ENCODE results near the gene VWDE. TPM values are rescaled to one million over a fixed set of nuclear protein-coding genes. Genes with fewer than 3 reads are reported as not detected.

VWDE gene
- total RNA-seq, 1 donor from 2014 or later = 0.77 TPM

DNA sequence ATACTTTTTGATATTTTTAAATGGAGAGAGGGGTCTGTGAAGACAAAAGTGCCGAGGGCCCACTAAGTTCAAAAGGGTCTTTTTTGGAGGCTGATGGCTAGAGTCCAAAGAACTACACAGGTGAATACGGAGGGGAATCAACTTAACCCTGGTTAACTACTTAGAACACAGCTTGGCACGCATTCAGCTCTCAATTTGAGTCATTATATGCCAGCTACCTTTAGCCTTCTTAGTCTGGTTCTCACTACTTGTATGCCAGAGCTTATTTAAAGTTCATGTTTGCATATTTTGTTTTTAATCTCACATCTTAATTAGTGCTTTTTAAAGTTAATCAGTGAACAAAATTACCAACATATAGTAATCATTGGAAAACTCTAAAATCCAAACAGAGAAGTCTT lies 80.8 kb downstream of the VWDE start:
- no peaks in the 10 kb centered on the region for H3K79me2 ChIP-seq (ENCODE audit: insufficient read depth, low read length)
- H3K27me3 ChIP-seq (ENCODE audit: insufficient read depth, low read length) = no peaks in the 10 kb centered on the region
- DNase-seq (ENCODE audit: low read depth) (peak; percentile 3), FAIRE-seq (no peak)
- Mint-ChIP-seq H3K27me3 (ENCODE audit: low read depth, unreplicated experiment) (no peaks in the 10 kb centered on the region), H3K4me1 (ENCODE audit: low read depth, unreplicated experiment) (peaks cover 12% of the 10 kb centered on the region), H3K36me3 (ENCODE audit: low read depth, unreplicated experiment) (no peaks in the 10 kb centered on the region), H3K4me3 (ENCODE audit: unreplicated experiment) (no peak overlapping the region), H3K27ac (ENCODE audit: unreplicated experiment) (no peak overlapping the region), H3K9me3 (ENCODE audit: unreplicated experiment) (no peaks in the 10 kb centered on the region)
- no peaks in the 10 kb centered on the region for H3K9me3 ChIP-seq (ENCODE audit: insufficient read depth, low read depth, low read length)
- H2AFZ ChIP-seq (ENCODE audit: low read depth, low read length) = no peak overlapping the region
- no peak overlapping the region for H3K27ac ChIP-seq (ENCODE audit: low read depth, low read length)
- H3K9ac ChIP-seq (ENCODE audit: low read length) = no peak overlapping the region
- H4K20me1 ChIP-seq (ENCODE audit: insufficient read depth, low read length) = no peaks in the 10 kb centered on the region
- TF ChIP-seq CTCF (IDR thresholded peaks at IDR 0.05; ENCODE audit: insufficient read depth, low read depth, low read length) = no peak
- TF ChIP-seq EZH2 (IDR thresholded peaks at IDR 0.05; ENCODE audit: insufficient read depth, low read length) = no peak
- no peaks in the 10 kb centered on the region for H3K36me3 ChIP-seq (ENCODE audit: insufficient read depth, low read length)
- no peak overlapping the region for H3K4me3 ChIP-seq (ENCODE audit: insufficient read depth, low read depth, low read length)
- H3K4me1 ChIP-seq (ENCODE audit: insufficient read depth, low read length) = no peaks in the 10 kb centered on the region
- H3K4me2 ChIP-seq (ENCODE audit: low read length) = no peak overlapping the region

GRCh38 chr7:12322284-12322902 lies 81.3 kb downstream of the VWDE start:
- Histone ChIP-seq H3K9me3 (ENCODE audit: insufficient read depth, low read depth, low read length) (no peaks in the 10 kb centered on the region), H3K36me3 (ENCODE audit: insufficient read depth, low read length) (no peaks in the 10 kb centered on the region), H3K79me2 (ENCODE audit: insufficient read depth, low read length) (no peaks in the 10 kb centered on the region), H2AFZ (ENCODE audit: low read depth, low read length) (no peak overlapping the region), H3K9ac (ENCODE audit: low read length) (no peak overlapping the region), H3K4me3 (ENCODE audit: insufficient read depth, low read depth, low read length) (no peak overlapping the region), H3K27me3 (ENCODE audit: insufficient read depth, low read length) (no peaks in the 10 kb centered on the region), H3K4me1 (ENCODE audit: insufficient read depth, low read length) (no peaks in the 10 kb centered on the region), H3K4me2 (ENCODE audit: low read length) (no peak overlapping the region), H4K20me1 (ENCODE audit: insufficient read depth, low read length) (no peaks in the 10 kb centered on the region), H3K27ac (ENCODE audit: low read depth, low read length) (no peak overlapping the region)
- Mint-ChIP-seq H3K4me3 (ENCODE audit: unreplicated experiment) (no peak overlapping the region), H3K27me3 (ENCODE audit: low read depth, unreplicated experiment) (no peaks in the 10 kb centered on the region), H3K9me3 (ENCODE audit: unreplicated experiment) (no peaks in the 10 kb centered on the region), H3K36me3 (ENCODE audit: low read depth, unreplicated experiment) (no peaks in the 10 kb centered on the region), H3K27ac (ENCODE audit: unreplicated experiment) (peak overlapping the region; percentile 15), H3K4me1 (ENCODE audit: low read depth, unreplicated experiment) (peaks cover 12% of the 10 kb centered on the region)
- TF ChIP-seq EZH2 (IDR thresholded peaks at IDR 0.05; ENCODE audit: insufficient read depth, low read length) (no peak), CTCF (IDR thresholded peaks at IDR 0.05; ENCODE audit: insufficient read depth, low read depth, low read length) (peak; percentile 67)
- DNase-seq (ENCODE audit: low read depth) = peak; percentile 6
- no peak for FAIRE-seq

DNA sequence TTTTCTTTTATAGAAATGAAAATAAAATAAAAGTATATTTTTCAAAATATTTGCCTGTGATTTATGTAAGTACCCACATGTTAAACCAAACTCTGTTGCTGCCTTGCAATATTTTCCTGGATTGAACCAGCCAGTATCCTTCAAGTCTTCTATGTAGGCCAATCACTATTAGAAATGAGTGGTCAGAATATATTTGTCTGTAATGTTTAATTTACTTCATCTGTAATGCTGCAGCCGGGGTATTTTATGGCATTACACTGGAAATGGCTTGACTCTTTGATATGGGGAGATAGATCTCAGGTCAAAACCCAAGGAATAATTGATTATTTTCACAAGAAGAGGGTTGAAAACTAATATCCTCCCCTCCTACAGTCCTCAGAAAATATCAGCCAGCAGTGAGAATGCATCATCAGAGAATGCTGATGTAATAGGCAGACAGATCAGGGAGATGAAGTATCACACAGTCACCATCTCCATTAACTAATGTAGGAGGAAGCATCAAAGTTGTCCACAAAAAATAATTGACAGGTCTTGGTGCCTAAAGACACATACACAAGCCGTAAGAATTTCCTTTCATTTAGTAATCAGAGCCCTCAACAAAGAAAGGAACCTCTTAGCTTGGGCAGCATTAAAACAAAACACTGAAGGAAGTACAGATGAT lies 82.5 kb downstream of the VWDE start:
- H3K4me2 ChIP-seq (ENCODE audit: low read length) = no peak overlapping the region
- H3K27me3 Mint-ChIP-seq (ENCODE audit: low read depth, unreplicated experiment) = no peaks in the 10 kb centered on the region
- H3K36me3 Mint-ChIP-seq (ENCODE audit: low read depth, unreplicated experiment) = no peaks in the 10 kb centered on the region
- H2AFZ ChIP-seq (ENCODE audit: low read depth, low read length) = no peak overlapping the region
- H3K9me3 Mint-ChIP-seq (ENCODE audit: unreplicated experiment) = no peaks in the 10 kb centered on the region
- H3K4me1 Mint-ChIP-seq (ENCODE audit: low read depth, unreplicated experiment) = peaks cover 12% of the 10 kb centered on the region
- no peaks in the 10 kb centered on the region for H3K4me1 ChIP-seq (ENCODE audit: insufficient read depth, low read length)
- no peak for FAIRE-seq
- no peaks in the 10 kb centered on the region for H3K27me3 ChIP-seq (ENCODE audit: insufficient read depth, low read length)
- H3K27ac ChIP-seq (ENCODE audit: low read depth, low read length) = no peak overlapping the region
- no peaks in the 10 kb centered on the region for H3K36me3 ChIP-seq (ENCODE audit: insufficient read depth, low read length)
- H3K79me2 ChIP-seq (ENCODE audit: insufficient read depth, low read length) = no peaks in the 10 kb centered on the region
- H3K9ac ChIP-seq (ENCODE audit: low read length) = no peak overlapping the region
- H3K4me3 Mint-ChIP-seq (ENCODE audit: unreplicated experiment) = no peak overlapping the region
- no peak overlapping the region for H3K4me3 ChIP-seq (ENCODE audit: insufficient read depth, low read depth, low read length)
- TF ChIP-seq CTCF (IDR thresholded peaks at IDR 0.05; ENCODE audit: insufficient read depth, low read depth, low read length) = no peak
- TF ChIP-seq EZH2 (IDR thresholded peaks at IDR 0.05; ENCODE audit: insufficient read depth, low read length) = no peak
- no peaks in the 10 kb centered on the region for H4K20me1 ChIP-seq (ENCODE audit: insufficient read depth, low read length)
- DNase-seq (ENCODE audit: low read depth) = peak; percentile 5
- peak overlapping the region; percentile 91 for H3K27ac Mint-ChIP-seq (ENCODE audit: unreplicated experiment)
- H3K9me3 ChIP-seq (ENCODE audit: insufficient read depth, low read depth, low read length) = no peaks in the 10 kb centered on the region

Measured in astrocyte (in vitro differentiated cells and primary cell).